Fibroblast of skin of left quadriceps (primary cell): ENCODE measurements around the gene SPDYC.
A peak's percentile ranks its signal among the peaks of the same experiment; 100 is the strongest.

Experiments used
- DNase-seq, 2 experiments: peaks; one replicate each; pipeline ENCODE4 v3.0.0-alpha.2; 2013; ENCODE audit warnings: low read depth in 2 of 2

The SPDYC gene

DNA sequence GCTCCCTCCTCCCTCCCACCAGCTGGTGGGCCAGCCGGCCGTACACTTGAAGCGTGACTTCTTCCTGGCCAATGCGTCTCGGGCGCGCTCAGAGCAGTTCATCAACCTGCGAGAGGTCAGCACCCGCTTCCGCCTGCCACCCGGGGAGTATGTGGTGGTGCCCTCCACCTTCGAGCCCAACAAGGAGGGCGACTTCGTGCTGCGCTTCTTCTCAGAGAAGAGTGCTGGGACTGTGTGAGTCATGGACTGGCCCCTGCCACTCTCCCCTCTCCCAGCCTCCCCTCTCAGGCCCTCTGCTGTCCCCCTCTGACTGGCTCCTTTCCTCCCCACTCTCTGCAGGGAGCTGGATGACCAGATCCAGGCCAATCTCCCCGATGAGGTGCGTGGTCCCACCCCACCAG, 36.4 kb downstream of the SPDYC start:
- DNase-seq, result no peak

DNA sequence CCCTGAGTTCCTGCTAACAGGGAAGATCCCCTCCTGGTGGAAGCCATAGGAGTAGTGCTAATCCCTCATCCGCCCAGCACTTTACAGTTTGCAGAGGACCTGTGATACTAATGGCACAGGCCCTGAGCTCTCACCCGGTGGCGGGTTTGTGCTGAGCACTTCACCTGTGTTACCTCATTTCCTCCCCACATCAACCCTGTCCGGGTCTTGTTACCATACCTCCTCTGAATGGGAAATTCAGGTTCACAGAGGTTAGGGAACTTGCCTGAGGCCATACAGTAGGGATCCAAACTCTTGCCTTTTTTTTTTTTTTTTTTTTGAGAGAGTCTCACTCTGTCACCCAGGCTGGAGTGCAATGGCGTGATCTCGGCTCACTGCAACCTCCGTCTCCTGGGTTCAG, 36.9 kb downstream of the SPDYC start:
- no peak for DNase-seq

DNA sequence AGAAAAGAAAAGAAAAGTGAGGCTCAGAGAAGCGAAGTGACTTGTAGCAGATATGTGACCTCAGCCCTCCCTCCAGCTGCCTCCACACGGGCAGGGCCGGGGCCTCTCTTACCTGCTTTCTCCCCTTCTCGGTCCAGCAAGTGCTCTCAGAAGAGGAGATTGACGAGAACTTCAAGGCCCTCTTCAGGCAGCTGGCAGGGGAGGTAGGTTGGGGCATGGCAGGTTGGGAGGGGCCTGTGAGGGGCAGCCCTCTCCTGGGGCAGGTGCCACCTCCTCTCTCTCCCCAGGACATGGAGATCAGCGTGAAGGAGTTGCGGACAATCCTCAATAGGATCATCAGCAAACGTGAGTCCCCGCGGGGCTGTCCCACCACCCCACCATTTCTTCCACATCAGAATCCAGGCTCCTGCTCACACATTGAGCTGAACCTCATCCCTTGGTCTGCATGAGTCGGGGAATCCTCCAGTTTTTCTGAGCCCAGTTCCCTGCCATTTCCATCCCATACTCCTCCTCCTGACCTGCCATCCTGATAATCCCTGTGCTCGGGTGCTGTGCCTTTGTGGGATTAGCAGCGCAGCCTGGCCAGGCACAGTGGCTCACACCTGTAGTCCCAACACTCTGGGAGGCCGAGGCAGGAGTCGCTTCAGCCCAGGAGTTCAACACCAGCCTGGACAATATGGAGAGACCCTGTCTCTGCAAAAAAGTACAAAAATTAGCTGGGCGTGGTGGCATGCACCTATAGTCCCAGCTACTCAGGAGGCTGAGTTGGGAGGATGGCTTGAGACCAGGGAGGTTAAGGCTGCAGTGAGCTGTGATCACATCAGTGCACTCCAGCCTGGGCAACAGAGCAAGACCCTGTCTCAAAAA, 38.1 kb downstream of the SPDYC start:
- DNase-seq, result no peak

DNA sequence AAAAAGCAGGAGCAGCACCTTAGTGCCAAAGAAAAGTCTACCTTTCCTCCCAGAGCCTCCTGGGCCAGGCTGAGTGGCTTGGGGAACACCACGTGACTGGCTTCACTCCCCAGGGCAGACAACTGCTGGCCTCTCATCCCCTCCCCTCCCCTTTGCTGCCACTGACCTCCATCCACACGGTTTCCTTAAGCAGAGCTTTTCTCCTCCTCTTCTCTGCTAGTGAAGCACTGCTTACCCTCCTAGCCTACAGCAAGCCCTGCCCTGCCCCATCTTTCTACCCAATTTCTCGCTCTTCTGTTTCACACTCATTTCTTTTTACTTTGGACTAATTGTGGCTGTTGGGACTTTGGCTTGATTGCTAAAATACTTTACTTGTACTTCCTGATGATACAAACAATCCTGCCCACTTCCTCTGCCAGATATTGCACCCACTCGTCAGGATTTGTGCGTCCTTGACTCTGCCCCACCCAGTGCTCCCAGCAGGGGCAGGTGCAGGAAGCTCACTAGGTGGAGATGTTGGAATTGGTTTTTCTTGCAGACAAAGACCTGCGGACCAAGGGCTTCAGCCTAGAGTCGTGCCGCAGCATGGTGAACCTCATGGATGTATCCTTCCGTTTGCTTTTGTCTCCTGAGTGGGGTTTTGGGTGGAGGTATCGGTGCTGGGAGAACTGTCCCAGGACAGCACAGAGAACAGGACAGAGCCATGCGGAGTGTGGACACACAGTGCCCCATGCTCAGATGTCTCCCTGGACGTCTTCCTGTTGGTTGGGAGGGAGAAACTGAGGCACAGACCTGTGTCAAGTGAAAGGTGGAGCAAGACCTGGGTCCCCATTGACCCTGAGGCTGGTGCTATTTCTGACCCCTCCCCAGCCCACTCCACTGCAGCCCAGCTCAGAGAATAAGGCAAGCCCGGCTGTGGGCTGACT, 39.0 kb downstream of the SPDYC start:
- no peak for DNase-seq

DNA sequence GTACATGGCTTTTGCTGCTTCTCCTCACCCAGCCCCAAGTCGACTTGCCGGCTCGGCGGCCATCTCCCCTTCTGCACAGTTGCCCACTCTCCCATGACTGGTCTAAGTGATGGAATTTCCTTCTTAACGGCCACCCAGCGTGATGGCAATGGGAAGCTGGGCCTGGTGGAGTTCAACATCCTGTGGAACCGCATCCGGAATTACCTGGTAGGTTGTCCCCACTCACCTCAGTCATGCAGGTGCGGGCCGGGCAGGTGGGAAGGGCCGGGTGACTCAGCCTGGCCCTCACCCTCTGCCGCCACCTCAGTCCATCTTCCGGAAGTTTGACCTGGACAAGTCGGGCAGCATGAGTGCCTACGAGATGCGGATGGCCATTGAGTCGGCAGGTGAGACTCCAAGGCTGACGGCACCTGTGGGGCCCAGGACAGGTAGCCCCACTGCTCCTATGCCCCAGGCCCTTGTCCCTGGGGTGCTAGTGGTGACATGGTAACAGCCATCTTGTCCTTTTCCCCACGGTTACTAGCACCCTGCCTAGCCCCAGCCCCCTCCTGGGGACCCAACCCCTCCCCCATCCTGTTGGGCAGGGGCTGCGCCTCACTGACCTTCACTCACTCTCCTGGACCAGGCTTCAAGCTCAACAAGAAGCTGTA, 39.8 kb downstream of the SPDYC start:
- no peak for DNase-seq

DNA sequence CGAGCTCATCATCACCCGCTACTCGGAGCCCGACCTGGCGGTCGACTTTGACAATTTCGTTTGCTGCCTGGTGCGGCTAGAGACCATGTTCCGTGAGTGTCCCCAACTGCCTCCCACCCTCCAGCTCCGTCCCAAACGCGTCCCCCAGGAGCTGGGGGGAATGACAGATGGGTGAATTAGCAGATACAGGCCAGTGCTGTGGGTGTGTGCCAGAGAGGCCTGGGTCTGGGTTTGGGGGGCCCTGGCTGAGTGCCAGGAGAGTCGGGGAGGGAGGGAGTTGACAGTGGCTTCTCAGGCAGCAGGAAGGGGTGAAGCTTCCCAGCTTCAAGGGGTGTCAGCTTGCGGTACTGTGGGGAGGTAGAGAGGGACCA, 40.3 kb downstream of the SPDYC start:
- DNase-seq, result no peak

DNA sequence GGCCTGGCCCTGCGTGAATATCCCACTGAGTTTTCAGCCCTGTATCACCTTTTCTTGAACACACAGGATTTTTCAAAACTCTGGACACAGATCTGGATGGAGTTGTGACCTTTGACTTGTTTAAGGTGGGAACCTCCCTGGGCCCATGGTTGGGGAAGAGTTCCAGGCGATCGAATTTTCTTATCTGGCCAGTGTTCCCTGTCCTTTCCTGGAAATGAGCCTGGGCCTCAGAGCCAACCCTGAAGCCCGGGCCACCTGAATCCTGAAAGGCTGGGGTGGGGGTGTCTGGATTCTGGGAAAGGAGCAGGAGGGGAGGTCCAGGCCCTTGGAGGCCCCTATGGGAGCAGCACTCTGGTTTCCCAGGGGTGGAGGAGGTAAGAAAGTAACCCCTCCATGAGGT, 40.7 kb downstream of the SPDYC start:
- DNase-seq, result no peak

DNA sequence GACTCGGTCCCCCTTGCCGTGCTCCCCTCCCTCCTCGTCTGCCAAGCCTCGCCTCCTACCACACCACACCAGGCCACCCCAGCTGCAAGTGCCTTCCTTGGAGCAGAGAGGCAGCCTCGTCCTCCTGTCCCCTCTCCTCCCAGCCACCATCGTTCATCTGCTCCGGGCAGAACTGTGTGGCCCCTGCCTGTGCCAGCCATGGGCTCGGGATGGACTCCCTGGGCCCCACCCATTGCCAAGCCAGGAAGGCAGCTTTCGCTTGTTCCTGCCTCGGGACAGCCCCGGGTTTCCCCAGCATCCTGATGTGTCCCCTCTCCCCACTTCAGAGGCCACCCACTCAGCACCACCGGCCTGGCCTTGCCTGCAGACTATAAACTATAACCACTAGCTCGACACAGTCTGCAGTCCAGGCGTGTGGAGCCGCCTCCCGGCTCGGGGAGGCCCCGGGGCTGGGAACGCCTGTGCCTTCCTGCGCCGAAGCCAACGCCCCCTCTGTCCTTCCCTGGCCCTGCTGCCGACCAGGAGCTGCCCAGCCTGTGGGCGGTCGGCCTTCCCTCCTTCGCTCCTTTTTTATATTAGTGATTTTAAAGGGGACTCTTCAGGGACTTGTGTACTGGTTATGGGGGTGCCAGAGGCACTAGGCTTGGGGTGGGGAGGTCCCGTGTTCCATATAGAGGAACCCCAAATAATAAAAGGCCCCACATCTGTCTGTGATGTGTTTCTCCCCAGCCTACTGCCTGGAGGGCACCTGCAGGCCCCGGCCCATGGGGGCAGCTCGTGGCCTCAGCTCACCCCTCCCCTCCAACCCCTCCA, 41.5 kb downstream of the SPDYC start:
- DNase-seq, result no peak

DNA sequence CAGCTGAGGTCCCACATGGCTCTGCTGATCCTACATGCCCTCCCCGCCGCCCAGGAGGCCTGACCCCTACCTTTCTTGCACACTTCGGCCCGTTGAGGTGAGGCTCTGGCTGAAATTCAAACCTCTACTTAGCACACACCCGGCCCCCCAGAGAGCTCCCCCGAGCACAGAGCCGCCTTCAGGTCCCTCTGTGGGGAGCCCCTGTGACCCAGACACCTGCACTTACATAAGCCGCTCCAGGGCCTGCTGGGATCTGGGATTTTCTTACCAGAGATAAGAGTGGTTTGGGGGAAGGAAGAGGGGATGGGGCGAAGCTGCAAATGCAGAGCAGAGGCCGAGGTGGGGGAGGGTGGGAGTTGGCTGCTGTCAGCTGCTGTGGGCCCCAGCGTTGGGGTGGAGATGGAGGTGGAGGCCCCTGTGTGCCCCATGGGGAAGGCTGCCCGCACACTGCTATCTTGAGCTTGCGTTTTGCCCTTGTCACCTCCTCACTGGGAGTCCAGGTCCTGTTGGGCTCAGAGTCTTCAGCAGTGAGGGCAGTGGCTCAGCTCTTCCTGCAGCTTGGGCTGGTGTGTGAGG, 42.3 kb downstream of the SPDYC start:
- no peak for DNase-seq

DNA sequence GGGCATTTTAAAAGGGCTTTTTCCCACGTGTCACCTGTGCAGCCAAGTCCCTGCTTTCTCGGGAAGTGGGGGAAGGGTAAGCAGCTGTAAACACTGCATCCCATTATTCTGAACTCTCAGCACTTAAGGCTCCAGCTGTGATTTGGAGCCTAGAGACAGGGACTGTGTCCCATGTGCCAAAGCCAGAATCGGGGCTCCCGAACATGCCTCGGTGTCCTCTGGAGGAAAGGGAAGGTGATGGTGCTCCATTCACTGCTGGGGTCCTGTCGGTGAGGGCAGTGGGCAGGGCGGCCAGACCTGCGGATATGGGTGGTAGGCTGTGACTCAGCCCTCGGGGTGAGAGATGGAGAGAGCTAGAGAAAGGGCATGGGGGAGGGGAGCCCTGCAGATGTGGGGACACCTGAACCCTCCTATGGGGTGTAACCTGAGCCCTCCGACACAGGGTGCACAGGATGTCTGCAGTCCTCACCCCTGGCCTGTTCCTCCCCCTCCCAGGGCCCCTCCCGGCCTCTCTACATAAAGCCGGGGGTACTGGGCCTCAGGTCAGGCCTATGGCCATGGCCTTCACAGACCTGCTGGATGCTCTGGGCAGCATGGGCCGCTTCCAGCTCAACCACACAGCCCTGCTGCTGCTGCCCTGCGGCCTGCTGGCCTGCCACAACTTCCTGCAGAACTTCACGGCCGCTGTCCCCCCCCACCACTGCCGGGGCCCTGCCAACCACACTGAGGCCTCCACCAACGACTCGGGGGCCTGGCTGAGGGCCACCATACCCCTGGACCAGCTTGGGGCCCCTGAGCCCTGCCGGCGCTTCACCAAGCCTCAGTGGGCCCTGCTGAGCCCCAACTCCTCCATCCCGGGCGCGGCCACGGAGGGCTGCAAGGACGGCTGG, 43.5 kb downstream of the SPDYC start:
- no peak for DNase-seq

DNA sequence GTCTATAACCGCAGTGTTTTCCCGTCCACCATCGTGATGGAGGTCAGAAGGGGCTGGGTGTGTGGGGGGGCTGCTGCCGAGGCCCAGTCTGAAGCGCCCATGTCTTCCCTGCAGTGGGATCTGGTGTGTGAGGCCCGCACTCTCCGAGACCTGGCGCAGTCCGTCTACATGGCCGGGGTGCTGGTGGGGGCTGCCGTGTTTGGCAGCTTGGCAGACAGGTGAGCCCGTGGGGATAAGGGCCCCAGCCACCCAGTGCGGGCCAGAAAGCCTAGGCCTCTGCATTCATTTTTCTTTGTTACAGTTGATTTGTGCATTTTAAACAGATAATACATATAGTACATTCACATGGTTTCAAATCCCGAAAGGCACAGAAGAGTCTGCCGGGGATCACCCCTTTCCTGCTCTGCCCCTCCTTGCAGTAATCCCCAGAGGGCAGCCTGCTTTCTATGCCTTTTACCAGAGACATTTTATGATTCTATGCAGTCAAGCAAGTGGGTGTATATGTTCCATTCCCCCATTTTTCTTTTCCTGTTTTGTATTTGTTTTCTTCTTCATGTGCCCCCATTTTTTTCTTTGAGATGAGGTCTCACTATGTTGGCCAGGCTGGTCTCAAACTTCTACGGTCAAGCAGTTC, 44.3 kb downstream of the SPDYC start:
- no peak for DNase-seq

DNA sequence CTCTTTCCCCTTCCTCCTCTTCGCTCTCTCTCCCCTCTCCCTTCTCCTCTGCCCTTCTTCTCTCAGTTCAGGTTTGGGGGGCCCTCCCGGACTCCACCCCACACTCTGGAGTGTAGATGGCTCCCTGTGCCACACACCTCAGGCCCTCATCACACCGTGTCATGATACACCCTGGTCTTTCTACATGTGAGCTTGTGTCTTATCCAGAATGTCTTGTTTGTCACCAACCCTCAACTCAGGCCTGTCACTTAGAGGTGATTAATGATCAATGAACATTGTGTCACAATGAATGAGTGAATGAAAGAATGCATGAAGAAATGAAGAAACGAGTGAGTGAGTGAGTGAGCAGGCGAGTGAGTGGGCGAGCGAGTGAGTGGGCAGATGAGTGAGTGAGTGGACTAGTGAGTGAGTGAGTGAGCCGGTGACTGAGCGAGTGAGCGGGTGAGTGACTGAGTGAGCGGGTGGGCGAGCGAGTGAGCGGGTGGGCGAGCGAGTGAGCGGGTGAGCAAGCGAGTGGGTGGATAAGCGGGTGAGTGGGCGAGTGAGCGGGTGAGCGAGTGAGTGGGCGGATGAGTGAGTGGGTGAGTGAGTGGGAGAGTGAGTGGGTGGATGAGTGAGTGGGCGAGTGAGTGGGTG, 45.5 kb downstream of the SPDYC start:
- no peak for DNase-seq

DNA sequence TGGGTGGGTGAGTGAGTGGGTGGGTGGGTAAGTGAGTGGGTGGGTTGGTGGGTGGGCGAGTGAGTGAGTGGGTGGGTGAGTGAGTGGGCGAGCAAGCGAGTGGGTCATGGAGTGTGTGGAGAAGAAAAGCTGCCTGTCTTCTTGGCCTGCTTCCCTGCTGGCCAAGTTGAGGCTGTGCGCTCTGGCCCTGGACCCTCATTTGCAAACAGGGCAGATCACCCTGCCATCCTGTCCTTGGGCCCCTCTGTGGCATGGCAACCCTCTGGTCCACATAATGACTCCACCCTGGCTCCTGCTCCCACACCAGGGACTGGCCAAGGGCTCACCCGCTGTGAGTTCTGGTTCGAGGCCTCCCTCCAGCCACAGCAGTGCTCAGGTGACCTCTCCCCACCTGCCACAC, 46.8 kb downstream of the SPDYC start:
- no peak for DNase-seq

DNA sequence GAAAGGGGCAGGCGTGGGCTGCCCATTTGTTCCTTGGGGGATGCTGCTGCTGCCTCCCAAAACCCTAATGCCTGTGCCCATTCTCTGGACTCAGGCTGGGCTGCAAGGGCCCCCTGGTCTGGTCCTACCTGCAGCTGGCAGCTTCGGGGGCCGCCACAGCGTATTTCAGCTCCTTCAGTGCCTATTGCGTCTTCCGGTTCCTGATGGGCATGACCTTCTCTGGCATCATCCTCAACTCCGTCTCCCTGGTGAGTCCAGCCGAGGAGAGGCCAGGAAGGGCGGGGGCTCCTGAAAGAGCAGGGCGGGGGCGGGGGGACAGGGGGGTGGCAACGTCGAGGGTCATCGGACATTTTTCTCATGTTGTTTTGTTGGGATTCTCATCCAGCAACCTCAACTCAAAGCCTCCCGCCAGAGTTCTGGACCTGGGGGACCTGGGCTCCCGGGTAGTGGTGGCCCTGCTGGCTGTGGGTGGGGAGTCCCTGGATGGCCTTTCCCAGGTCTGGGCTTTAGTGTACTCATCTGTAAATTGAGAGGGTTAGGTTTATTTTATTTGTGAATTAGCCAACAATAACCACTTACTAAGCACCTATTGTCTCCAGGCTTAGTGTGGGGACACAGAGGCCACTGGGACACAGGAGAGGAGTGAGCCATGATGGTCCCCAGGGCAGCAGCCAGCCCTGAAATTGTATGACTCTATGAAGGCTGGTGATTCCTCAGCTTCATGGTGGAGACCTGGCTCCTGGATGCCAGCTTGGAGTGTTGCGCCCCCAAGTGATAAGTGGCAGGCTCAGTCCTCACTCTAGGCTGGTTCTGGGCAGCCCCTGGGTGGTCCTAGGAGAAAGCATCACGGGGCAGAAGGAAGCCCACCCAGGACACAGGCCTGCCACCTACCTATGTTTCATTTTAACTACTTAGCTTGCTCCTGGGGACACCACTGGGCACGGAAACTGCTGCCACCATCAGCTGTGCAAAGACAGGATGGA, 47.7 kb downstream of the SPDYC start:
- DNase-seq, result no peak

DNA sequence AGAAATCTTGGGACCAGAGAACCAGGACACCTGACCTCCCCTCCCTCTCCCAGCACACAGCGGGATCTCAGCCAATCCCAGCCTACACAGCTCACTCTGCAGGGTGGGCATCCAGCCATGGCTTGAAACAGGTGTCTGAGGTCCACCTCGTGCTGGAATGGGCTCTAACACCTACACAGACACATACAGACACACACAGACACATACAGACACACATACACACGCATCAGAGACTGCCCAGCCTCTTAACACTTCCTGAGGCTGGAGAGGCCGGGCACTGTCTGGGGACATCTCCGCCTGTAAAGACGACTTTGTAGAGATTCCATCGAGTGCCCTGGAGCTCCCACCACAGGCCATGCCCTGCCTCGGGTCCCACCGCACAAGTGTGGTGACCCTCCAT, 48.4 kb downstream of the SPDYC start:
- DNase-seq, result no peak

DNA sequence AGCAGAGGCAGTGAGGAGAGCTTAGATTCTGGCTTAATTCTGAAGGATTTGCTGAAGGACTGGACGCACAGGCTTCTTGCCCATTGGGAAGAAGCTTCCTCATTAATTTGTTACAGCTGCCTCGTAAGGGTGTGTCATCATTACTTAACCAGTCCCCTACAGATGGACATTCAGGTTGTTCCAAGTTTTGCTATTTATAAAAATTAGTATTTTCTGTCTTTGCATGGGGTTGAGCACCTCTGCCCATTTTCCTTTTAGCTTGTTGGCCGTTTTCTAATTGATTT, 49.8 kb downstream of the SPDYC start:
- DNase-seq, result peak in 1 of 2 experiments; percentile 10

DNA sequence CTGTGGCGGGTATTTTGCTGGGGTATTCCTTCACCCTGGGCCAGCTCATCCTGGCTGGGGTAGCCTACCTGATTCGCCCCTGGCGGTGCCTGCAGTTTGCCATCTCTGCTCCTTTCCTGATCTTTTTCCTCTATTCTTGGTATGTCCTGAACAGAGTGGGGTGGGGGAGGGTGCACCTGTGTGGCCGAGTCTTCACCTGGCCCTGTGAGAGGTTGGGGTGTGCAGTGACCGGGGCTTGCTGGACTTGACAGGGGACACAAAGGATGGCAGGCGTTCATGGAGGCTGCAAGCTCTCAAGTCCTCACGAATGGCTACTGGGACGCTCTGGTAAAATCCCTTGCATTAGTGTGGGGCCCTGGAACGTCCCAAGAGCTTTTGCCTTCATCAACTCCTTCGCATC, 51.0 kb downstream of the SPDYC start:
- no peak for DNase-seq
